Measurements from ENCODE around the gene CCT7. TPM values are rescaled to one million over a fixed set of nuclear protein-coding genes. Genes with fewer than 3 reads are reported as not detected.

CCT7 gene
- total and polyA plus RNA-seq, 2 experiments from 2014 or later = 287 to 642 TPM

DNA sequence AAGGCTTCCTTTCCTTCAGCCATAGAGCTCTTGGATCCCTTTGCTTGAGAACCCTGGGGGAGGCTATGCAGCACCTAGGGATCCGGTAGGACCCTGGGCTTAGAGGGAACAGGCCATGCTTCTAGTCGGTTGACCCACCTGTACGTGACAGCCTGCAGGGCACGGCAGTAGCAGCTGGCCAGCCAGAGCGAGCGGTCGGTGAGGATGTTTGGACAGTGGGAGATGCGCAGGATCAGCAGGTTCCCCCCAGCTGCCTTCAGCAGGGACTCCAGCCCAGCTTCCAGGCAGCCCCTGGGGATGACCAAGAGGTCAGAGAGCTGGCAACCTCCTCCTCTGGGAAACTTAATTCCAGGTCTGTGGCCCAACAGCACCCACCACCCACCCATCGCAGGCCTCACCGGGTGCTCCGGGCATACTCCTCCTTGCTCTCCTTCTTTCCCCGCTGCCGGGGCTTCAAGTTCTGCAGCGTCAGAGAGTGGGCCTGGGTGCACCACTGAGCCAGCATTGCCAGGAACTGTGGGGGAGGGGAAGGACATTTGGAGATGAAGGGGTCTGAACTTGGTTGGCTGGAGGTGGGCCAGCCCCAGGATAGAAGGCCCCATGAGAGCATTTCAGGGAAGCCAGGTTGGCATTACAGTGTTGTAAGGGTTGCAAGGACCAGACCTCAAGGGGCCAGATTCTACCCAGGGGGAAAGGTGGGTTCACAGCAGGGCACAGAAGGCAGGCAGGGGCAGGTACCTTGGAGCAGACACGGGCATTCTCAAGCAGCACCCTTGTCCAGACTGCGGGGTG lies 29.6 kb downstream of the CCT7 start (continued):
- TF ChIP-seq, protein P1, sequence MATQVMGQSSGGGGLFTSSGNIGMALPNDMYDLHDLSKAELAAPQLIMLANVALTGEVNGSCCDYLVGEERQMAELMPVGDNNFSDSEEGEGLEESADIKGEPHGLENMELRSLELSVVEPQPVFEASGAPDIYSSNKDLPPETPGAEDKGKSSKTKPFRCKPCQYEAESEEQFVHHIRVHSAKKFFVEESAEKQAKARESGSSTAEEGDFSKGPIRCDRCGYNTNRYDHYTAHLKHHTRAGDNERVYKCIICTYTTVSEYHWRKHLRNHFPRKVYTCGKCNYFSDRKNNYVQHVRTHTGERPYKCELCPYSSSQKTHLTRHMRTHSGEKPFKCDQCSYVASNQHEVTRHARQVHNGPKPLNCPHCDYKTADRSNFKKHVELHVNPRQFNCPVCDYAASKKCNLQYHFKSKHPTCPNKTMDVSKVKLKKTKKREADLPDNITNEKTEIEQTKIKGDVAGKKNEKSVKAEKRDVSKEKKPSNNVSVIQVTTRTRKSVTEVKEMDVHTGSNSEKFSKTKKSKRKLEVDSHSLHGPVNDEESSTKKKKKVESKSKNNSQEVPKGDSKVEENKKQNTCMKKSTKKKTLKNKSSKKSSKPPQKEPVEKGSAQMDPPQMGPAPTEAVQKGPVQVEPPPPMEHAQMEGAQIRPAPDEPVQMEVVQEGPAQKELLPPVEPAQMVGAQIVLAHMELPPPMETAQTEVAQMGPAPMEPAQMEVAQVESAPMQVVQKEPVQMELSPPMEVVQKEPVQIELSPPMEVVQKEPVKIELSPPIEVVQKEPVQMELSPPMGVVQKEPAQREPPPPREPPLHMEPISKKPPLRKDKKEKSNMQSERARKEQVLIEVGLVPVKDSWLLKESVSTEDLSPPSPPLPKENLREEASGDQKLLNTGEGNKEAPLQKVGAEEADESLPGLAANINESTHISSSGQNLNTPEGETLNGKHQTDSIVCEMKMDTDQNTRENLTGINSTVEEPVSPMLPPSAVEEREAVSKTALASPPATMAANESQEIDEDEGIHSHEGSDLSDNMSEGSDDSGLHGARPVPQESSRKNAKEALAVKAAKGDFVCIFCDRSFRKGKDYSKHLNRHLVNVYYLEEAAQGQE (IDR thresholded peaks at IDR 0.05; ENCODE audit: unreplicated experiment) = no peak
- no peak for TF ChIP-seq NANOG (IDR thresholded peaks at IDR 0.05; ENCODE audit: borderline replicate concordance)

DNA sequence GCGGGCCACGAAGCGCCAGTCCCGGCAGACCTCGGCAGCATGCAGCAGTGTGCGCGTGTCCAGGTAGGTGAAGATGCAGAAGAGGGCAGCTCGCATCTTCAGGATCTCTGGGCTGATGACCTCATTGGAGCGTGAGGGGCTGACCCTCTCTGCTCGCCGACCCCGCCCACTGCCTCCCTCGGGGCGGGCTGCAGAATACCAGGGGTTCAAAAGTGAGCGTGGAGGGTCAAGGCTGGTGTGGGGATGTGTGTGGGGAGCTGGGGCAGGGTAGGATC lies 30.2 kb downstream of the CCT7 start:
- Mint-ChIP-seq H3K4me1 (peaks cover 15% of the 10 kb centered on the region), H3K4me3 (no peak overlapping the region), H3K27ac (no peak overlapping the region), H3K36me3 (ENCODE audit: low read depth) (peaks cover 21% of the 10 kb centered on the region), H3K9me3 (no peaks in the 10 kb centered on the region; the same call in 1 of the 3 replicates), H3K27me3 (ENCODE audit: insufficient read depth, low read depth, poor library complexity) (peaks cover 17% of the 10 kb centered on the region)
- Histone ChIP-seq H2AFZ (no peak overlapping the region), H3K4me2 (no peak overlapping the region), H3K27me3 (ENCODE audit: insufficient read depth) (peaks cover 17% of the 10 kb centered on the region), H3K9me2 (ENCODE audit: insufficient read depth) (no peaks in the 10 kb centered on the region), H4K20me1 (replicated peaks; ENCODE audit: insufficient read depth) (peaks cover 10% of the 10 kb centered on the region), H3K27ac (ENCODE audit: low read depth) (no peak overlapping the region), H3K79me2 (replicated peaks; ENCODE audit: insufficient read depth) (0 out of 2 replicates have a peak, but pooled peaks cover 5% of the 10 kb centered on the region), H3K36me3 (ENCODE audit: insufficient read depth) (no peaks in the 10 kb centered on the region; the same call in 1 of the 2 replicates), H3K4me3 (no peak overlapping the region), H3K4me1 (ENCODE audit: insufficient read depth) (peaks cover 14% of the 10 kb centered on the region), H3F3A (replicated peaks; ENCODE audit: low read depth) (peaks cover 8% of the 10 kb centered on the region; the same call in 1 of the 2 replicates)
- no peak for ATAC-seq
- no peak for DNase-seq (ENCODE audit: low spot score)
- TF ChIP-seq, protein P2, sequence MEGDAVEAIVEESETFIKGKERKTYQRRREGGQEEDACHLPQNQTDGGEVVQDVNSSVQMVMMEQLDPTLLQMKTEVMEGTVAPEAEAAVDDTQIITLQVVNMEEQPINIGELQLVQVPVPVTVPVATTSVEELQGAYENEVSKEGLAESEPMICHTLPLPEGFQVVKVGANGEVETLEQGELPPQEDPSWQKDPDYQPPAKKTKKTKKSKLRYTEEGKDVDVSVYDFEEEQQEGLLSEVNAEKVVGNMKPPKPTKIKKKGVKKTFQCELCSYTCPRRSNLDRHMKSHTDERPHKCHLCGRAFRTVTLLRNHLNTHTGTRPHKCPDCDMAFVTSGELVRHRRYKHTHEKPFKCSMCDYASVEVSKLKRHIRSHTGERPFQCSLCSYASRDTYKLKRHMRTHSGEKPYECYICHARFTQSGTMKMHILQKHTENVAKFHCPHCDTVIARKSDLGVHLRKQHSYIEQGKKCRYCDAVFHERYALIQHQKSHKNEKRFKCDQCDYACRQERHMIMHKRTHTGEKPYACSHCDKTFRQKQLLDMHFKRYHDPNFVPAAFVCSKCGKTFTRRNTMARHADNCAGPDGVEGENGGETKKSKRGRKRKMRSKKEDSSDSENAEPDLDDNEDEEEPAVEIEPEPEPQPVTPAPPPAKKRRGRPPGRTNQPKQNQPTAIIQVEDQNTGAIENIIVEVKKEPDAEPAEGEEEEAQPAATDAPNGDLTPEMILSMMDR (conservative IDR thresholded peaks at IDR 0.05; ENCODE audit: low read depth in 2 of 2) = no peak
- no peak for TF ChIP-seq ZNF114 (CRISPR knock-in tag; IDR thresholded peaks at IDR 0.05)
- no peak for TF ChIP-seq JUNB (IDR thresholded peaks at IDR 0.05; ENCODE audit: unreplicated experiment)
- TF ChIP-seq STAT1 (IDR thresholded peaks at IDR 0.05; ENCODE audit: unreplicated experiment) = no peak
- TF ChIP-seq ZNF331 (CRISPR knock-in tag; IDR thresholded peaks at IDR 0.05; ENCODE audit: low read depth) = no peak
- TF ChIP-seq EZH2phosphoT487 (IDR thresholded peaks at IDR 0.05; ENCODE audit: unreplicated experiment) = no peak
- no peak for TF ChIP-seq POLR2AphosphoS5 (IDR thresholded peaks at IDR 0.05; ENCODE audit: low read depth)
- TF ChIP-seq, protein P1 (IDR thresholded peaks at IDR 0.05; ENCODE audit: unreplicated experiment) = no peak
- TF ChIP-seq EZH2 (IDR thresholded peaks at IDR 0.05; ENCODE audit: low read depth, unreplicated experiment) = no peak
